Activated T-cell treated with anti-CD3 and anti-CD28 coated beads, Interleukin-2, amount 50 U/mL, for 72 hours (primary cell): ENCODE measurements around the gene SNRNP200. TPM values are rescaled to one million over a fixed set of nuclear protein-coding genes. Genes with fewer than 3 reads are reported as not detected.
A peak's percentile ranks its signal among the peaks of the same experiment; 100 is the strongest.
"Not testable (repeated sequence)": the region's sequence is repeated elsewhere in the genome, so short reads cannot be mapped to it uniquely, and the experiment has no call there.

Source experiments
- ATAC-seq, 2 donors: fragments of 150-1000 bp; cut with Tn5 transposase; replicated peaks in 1 of 2; 2 replicates each; pipeline ENCODE4 v1.10.0; 2021; ENCODE audit warnings: moderate library complexity in 2 of 2, mild to moderate bottlenecking in 1 of 2
- DNase-seq, 2 donors: peaks; one replicate each; pipeline ENCODE4 v3.0.0; 2021 to 2022; ENCODE audit warnings: mixed read lengths in 1 of 2
- H3K27ac Mint-ChIP-seq: one replicate; pipeline ENCODE4 v1.8.0; 2022; ENCODE audit warnings: mild to moderate bottlenecking, moderate library complexity, mixed read lengths
- H3K27me3 Mint-ChIP-seq: one replicate; pipeline ENCODE4 v1.8.0; 2022; ENCODE audit warnings: low read depth, mixed read lengths
- H3K36me3 Mint-ChIP-seq, 2 donors: one replicate each; pipeline ENCODE4 v1.8.0; 2022; ENCODE audit warnings: mixed read lengths in 2 of 2, mild to moderate bottlenecking in 1 of 2; ENCODE audit not compliant: insufficient read depth in 2 of 2
- H3K4me1 Mint-ChIP-seq: one replicate; pipeline ENCODE4 v1.8.0; 2022; ENCODE audit warnings: low read depth, mixed read lengths
- H3K4me3 Mint-ChIP-seq, 2 donors: one replicate each; pipeline ENCODE4 v1.8.0; 2022; ENCODE audit warnings: mild to moderate bottlenecking in 2 of 2, mixed read lengths in 2 of 2, moderate library complexity in 2 of 2
- H3K9me3 Mint-ChIP-seq, 2 donors: one replicate each; pipeline ENCODE4 v1.8.0; 2022; ENCODE audit warnings: mixed read lengths in 2 of 2
- total RNA-seq, 2 donors: library from RNA; stranded (reverse); gene quantifications; one replicate each; pipeline ENCODE4 v1.2.3, GENCODE V29; 2022

SNRNP200 gene
- total RNA-seq, 2 donors from 2014 or later: 188 to 228 TPM

GRCh38 chr2:96320326-96320725, 15.0 kb upstream of the SNRNP200 start:
- no peak for DNase-seq
- H3K36me3 Mint-ChIP-seq: peaks cover 2 to 4% of the 10 kb centered on the region in 2 donors
- peak overlapping the region; percentile 94 to 96 for H3K4me3 Mint-ChIP-seq
- H3K27ac Mint-ChIP-seq: peak overlapping the region; percentile 75
- ATAC-seq: no peak
- no peaks in the 10 kb centered on the region for H3K27me3 Mint-ChIP-seq
- no peaks in the 10 kb centered on the region for H3K9me3 Mint-ChIP-seq
- peaks cover 74% of the 10 kb centered on the region for H3K4me1 Mint-ChIP-seq

- no peaks in the 10 kb centered on the region for H3K27me3 Mint-ChIP-seq
- DNase-seq (no peak), ATAC-seq (no peak)
- peaks cover 2 to 4% of the 10 kb centered on the region in 2 donors for H3K36me3 Mint-ChIP-seq
- peak overlapping the region; percentile 55 for H3K27ac Mint-ChIP-seq
- H3K4me1 Mint-ChIP-seq: peaks cover 73% of the 10 kb centered on the region
- H3K4me3 Mint-ChIP-seq: peak overlapping the region; percentile 29 to 78
- no peaks in the 10 kb centered on the region for H3K9me3 Mint-ChIP-seq
Measured at GRCh38 chr2:96319396-96319795, 14.1 kb upstream of the SNRNP200 start.

- Mint-ChIP-seq H3K27ac (peak overlapping the region; percentile 55), H3K27me3 (no peaks in the 10 kb centered on the region), H3K4me1 (peaks cover 66% of the 10 kb centered on the region), H3K36me3 (peaks cover 2 to 4% of the 10 kb centered on the region in 2 donors), H3K9me3 (no peaks in the 10 kb centered on the region), H3K4me3 (peak overlapping the region; percentile 29 to 78)
- no peak for ATAC-seq
- no peak for DNase-seq
Measured at GRCh38 chr2:96318723-96319122, 13.4 kb upstream of the SNRNP200 start.

GRCh38 chr2:96317584-96317997, 12.2 kb upstream of the SNRNP200 start:
- Mint-ChIP-seq H3K9me3 (no peaks in the 10 kb centered on the region), H3K27me3 (no peaks in the 10 kb centered on the region), H3K4me3 (peak overlapping the region in 1 of 2 donors; percentile 67), H3K27ac (peak overlapping the region; percentile 47), H3K4me1 (peaks cover 59% of the 10 kb centered on the region), H3K36me3 (peaks cover 2 to 4% of the 10 kb centered on the region in 2 donors)
- no peak for DNase-seq
- ATAC-seq: no peak

GRCh38 chr2:96316999-96317398, 11.7 kb upstream of the SNRNP200 start:
- H3K27ac Mint-ChIP-seq: peak overlapping the region; percentile 94
- peaks cover 2 to 4% of the 10 kb centered on the region in 2 donors for H3K36me3 Mint-ChIP-seq
- peaks cover 58% of the 10 kb centered on the region for H3K4me1 Mint-ChIP-seq
- H3K9me3 Mint-ChIP-seq: no peaks in the 10 kb centered on the region
- ATAC-seq: no peak
- peak overlapping the region; percentile 67 to 71 for H3K4me3 Mint-ChIP-seq
- H3K27me3 Mint-ChIP-seq: no peaks in the 10 kb centered on the region
- no peak for DNase-seq

- peak; percentile 74 to 76 for ATAC-seq
- H3K36me3 Mint-ChIP-seq: peaks cover 0 to 4% of the 10 kb centered on the region in 2 donors
- H3K4me3 Mint-ChIP-seq: peak overlapping the region; percentile 71 to 74
- no peaks in the 10 kb centered on the region for H3K9me3 Mint-ChIP-seq
- H3K27me3 Mint-ChIP-seq: no peaks in the 10 kb centered on the region
- DNase-seq: peak; percentile 27 to 47
- H3K27ac Mint-ChIP-seq: peak overlapping the region; percentile 87
- peaks cover 51% of the 10 kb centered on the region for H3K4me1 Mint-ChIP-seq
Measured at GRCh38 chr2:96315400-96316071, 10.2 kb upstream of the SNRNP200 start.

- Mint-ChIP-seq H3K27me3 (no peaks in the 10 kb centered on the region), H3K9me3 (no peaks in the 10 kb centered on the region), H3K4me3 (peak overlapping the region in 1 of 2 donors; percentile 74), H3K36me3 (peaks cover 0 to 4% of the 10 kb centered on the region in 2 donors), H3K27ac (peak overlapping the region; percentile 87), H3K4me1 (peaks cover 46% of the 10 kb centered on the region)
- ATAC-seq (no peak), DNase-seq (no peak)
Measured at GRCh38 chr2:96315005-96315399, 9.7 kb upstream of the SNRNP200 start.

GRCh38 chr2:96308248-96308647, 2.9 kb upstream of the SNRNP200 start:
- peaks cover 37% of the 10 kb centered on the region for H3K4me1 Mint-ChIP-seq

GRCh38 chr2:96306370-96306769, 1.0 kb upstream of the SNRNP200 start:
- peaks cover 47% of the 10 kb centered on the region for H3K4me1 Mint-ChIP-seq
- H3K27me3 Mint-ChIP-seq: no peaks in the 10 kb centered on the region
- ATAC-seq (no peak), DNase-seq (no peak)
- peak overlapping the region; percentile 98 for H3K27ac Mint-ChIP-seq
- no peaks in the 10 kb centered on the region for H3K9me3 Mint-ChIP-seq
- peaks cover 21 to 29% of the 10 kb centered on the region in 2 donors for H3K36me3 Mint-ChIP-seq
- H3K4me3 Mint-ChIP-seq: peak overlapping the region; percentile 97 to 100

More at GRCh38 chr2:96308248-96308647, 2.9 kb upstream of the SNRNP200 start:
- Mint-ChIP-seq H3K4me3 (no peak overlapping the region), H3K36me3 (peaks cover 10 to 12% of the 10 kb centered on the region in 2 donors), H3K27ac (no peak overlapping the region), H3K27me3 (no peaks in the 10 kb centered on the region), H3K9me3 (no peaks in the 10 kb centered on the region)
- ATAC-seq (no peak), DNase-seq (no peak)

- Mint-ChIP-seq H3K9me3 (no peaks in the 10 kb centered on the region), H3K4me1 (peaks cover 52% of the 10 kb centered on the region), H3K36me3 (peaks cover 24 to 34% of the 10 kb centered on the region in 2 donors), H3K27me3 (no peaks in the 10 kb centered on the region), H3K27ac (peak overlapping the region; percentile 98), H3K4me3 (peak overlapping the region; percentile 97 to 100)
- ATAC-seq: no peak
- no peak for DNase-seq
Measured at GRCh38 chr2:96305979-96306308, 598 bp upstream of the SNRNP200 start.

GRCh38 chr2:96304606-96305005, 740 bp downstream of the SNRNP200 start:
- H3K4me3 Mint-ChIP-seq: peak overlapping the region; percentile 97 to 100
- no peaks in the 10 kb centered on the region for H3K27me3 Mint-ChIP-seq
- DNase-seq (no peak), ATAC-seq (no peak)
- H3K9me3 Mint-ChIP-seq: no peaks in the 10 kb centered on the region
- H3K4me1 Mint-ChIP-seq: peaks cover 52% of the 10 kb centered on the region
- peak overlapping the region; percentile 98 for H3K27ac Mint-ChIP-seq
- H3K36me3 Mint-ChIP-seq: peaks cover 26 to 42% of the 10 kb centered on the region in 2 donors

- peak overlapping the region in 1 of 2 donors; percentile 48 for H3K4me3 Mint-ChIP-seq
Measured at GRCh38 chr2:96301865-96302264, 3.5 kb downstream of the SNRNP200 start.

GRCh38 chr2:96296925-96297324, 8.4 kb downstream of the SNRNP200 start:
- Mint-ChIP-seq H3K27ac (no peak overlapping the region), H3K4me3 (no peak overlapping the region), H3K9me3 (no peaks in the 10 kb centered on the region), H3K27me3 (no peaks in the 10 kb centered on the region), H3K4me1 (peaks cover 11% of the 10 kb centered on the region), H3K36me3 (peaks cover 32 to 60% of the 10 kb centered on the region in 2 donors)
- no peak for ATAC-seq
- no peak for DNase-seq

More at GRCh38 chr2:96301865-96302264, 3.5 kb downstream of the SNRNP200 start:
- ATAC-seq (no peak), DNase-seq (no peak)
- H3K27me3 Mint-ChIP-seq: no peaks in the 10 kb centered on the region
- H3K4me1 Mint-ChIP-seq: peaks cover 52% of the 10 kb centered on the region
- H3K36me3 Mint-ChIP-seq: peaks cover 35 to 60% of the 10 kb centered on the region in 2 donors
- H3K27ac Mint-ChIP-seq: peak overlapping the region; percentile 79
- no peaks in the 10 kb centered on the region for H3K9me3 Mint-ChIP-seq

GRCh38 chr2:96294271-96294670, 11.1 kb downstream of the SNRNP200 start:
- H3K27me3 Mint-ChIP-seq, H3K4me3 Mint-ChIP-seq, ATAC-seq, DNase-seq, H3K9me3 Mint-ChIP-seq, H3K4me1 Mint-ChIP-seq, H3K27ac Mint-ChIP-seq: not testable (repeated sequence)
- peaks cover 25 to 54% of the 10 kb centered on the region in 2 donors for H3K36me3 Mint-ChIP-seq
